Stimulated activated CD8-positive, alpha-beta memory T cell treated with anti-CD3 and anti-CD28 coated beads, Interleukin-4, amount 100 ng/mL, for 1 hour (primary cell): ENCODE data around the gene CACNG7.
"Not testable (repeated sequence)": the region's sequence is repeated elsewhere in the genome, so short reads cannot be mapped to it uniquely, and the experiment has no call there.

Experiments used
- DNase-seq, 2 donors: peaks; one replicate each; pipeline ENCODE4 v3.0.0-alpha.2; 2020; ENCODE audit warnings: low read depth in 2 of 2, low spot score in 1 of 2

Gene CACNG7

GRCh38 chr19:53904909-53905308 lies 4.2 kb upstream of the CACNG7 start:
- DNase-seq: no peak

GRCh38 chr19:53905787-53906186 lies 3.3 kb upstream of the CACNG7 start:
- DNase-seq: no peak

GRCh38 chr19:53906211-53907192 lies 2.6 kb upstream of the CACNG7 start:
- DNase-seq: peak; percentile 30 to 49

GRCh38 chr19:53907193-53907581 lies 1.9 kb upstream of the CACNG7 start:
- DNase-seq: no peak

GRCh38 chr19:53907690-53908089 lies 1.4 kb upstream of the CACNG7 start:
- DNase-seq: no peak

GRCh38 chr19:53908106-53908934 lies 758 bp upstream of the CACNG7 start:
- DNase-seq: no peak

GRCh38 chr19:53909471-53910169 lies 542 bp downstream of the CACNG7 start:
- no peak for DNase-seq

GRCh38 chr19:53910170-53910518 lies 1.1 kb downstream of the CACNG7 start:
- DNase-seq: no peak

- no peak for DNase-seq
Measured at GRCh38 chr19:53912653-53913052, 3.6 kb downstream of the CACNG7 start.

- DNase-seq: no peak
Measured at GRCh38 chr19:53915000-53915399, 5.9 kb downstream of the CACNG7 start.

- no peak for DNase-seq
Measured at GRCh38 chr19:53916004-53916403, 6.9 kb downstream of the CACNG7 start.

GRCh38 chr19:53917356-53917755 lies 8.3 kb downstream of the CACNG7 start:
- no peak for DNase-seq

GRCh38 chr19:53927739-53928138 lies 18.7 kb downstream of the CACNG7 start:
- DNase-seq: no peak

- no peak for DNase-seq
Measured at GRCh38 chr19:53936029-53936428, 27.0 kb downstream of the CACNG7 start.

- DNase-seq: no peak
Measured at GRCh38 chr19:53942001-53942786, 33.1 kb downstream of the CACNG7 start.

GRCh38 chr19:53944416-53944815 lies 35.3 kb downstream of the CACNG7 start:
- DNase-seq: no peak

GRCh38 chr19:53944933-53945332 lies 35.9 kb downstream of the CACNG7 start:
- no peak for DNase-seq

- no peak for DNase-seq
Measured at GRCh38 chr19:53945441-53945840, 36.4 kb downstream of the CACNG7 start.

- DNase-seq: no peak
Measured at GRCh38 chr19:53945998-53946397, 36.9 kb downstream of the CACNG7 start.

- no peak for DNase-seq
Measured at GRCh38 chr19:53947624-53948023, 38.5 kb downstream of the CACNG7 start.

GRCh38 chr19:53948611-53949010 lies 39.5 kb downstream of the CACNG7 start:
- DNase-seq: not testable (repeated sequence)
